GM12801 (cell line): ENCODE results near the gene FOXN3.

ENCODE experiments used
- CTCF ChIP-seq: IDR thresholded peaks from one replicate; pipeline ENCODE4 v1.5.1; 2011; ENCODE audit warnings: control low read depth; ENCODE audit not compliant: insufficient read length; ENCODE audit errors: extremely low read depth

Gene FOXN3

DNA sequence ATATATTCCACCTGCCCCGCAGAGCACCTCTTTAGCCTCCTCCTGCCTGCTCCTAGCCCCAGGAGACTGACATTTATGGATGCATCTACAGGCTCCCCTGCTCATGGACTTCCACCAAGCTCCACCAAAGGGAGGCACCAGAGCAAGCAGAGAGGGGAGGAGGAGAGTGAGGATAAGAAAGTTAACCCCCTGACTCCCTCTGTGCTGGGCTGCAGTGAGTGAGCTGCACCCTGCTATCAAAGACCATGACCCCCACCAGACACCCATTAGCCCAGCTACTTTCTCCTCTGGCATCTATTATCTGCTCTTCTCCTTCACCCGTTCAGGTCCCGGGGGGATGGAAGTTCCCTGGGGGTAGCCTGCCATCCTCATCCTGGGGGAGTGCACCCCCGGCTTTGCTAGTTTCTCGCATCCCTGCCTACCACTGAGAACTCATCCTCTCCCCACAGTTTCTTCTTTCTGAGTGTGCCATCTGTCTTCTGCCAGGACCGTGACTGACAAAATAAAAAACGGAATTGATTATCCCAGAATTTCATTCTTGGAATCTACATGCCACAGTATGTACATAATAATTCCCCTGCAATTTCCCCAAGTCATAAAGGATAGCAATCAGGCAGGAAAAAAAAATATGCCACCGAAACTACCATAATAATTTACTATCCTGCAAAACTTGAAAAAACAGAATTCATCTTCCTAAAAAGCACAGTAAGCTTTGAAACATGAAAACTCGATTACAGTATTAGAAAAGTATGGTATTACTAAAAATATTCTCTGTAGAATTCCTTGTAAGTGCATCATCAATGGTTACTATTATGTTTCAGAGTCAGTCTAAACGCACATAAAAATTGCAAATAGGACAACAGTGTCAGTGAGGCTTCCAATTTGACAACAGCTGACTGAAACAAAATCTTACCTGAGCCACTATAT is 45.2 kb downstream of the FOXN3 start:
- no peak for TF ChIP-seq CTCF

DNA sequence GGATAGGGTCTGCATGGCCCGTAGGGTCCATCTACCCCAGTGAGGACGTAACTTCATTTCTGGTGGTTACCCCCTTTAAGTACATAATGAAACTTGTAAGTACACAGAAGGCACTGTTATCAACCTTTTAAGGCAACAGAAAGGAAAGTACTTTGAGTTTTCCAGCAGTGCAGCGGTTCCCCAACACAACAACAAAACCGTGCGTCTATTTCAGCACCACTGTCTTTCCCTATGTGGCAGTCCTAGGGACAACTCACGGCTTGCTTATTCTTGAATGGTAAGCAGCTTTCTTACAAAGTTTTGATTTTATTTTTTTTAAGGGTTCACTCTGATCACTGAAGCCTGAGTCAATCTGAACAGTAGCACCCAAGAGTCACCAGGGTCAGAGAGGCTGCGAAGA is 46.3 kb downstream of the FOXN3 start:
- no peak for TF ChIP-seq CTCF

DNA sequence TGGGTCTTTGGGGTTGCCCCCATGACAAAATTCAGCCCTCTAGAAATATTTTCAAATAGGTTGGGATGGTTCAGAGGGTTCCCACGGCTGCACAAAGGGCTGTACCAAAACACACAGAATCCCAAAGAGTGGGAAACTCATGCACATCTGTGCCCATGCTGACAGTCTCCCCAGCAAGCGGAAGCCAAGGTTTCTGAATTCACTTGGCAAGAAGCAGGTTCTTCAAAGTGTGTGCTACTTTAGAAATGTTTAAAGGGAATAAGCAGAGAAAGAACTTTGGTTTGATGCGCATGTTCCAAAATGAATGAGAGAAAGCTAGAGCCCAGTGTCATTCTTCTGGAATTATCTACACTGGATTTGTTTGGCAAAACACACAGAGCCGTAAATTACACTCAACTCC is 46.7 kb downstream of the FOXN3 start:
- no peak for TF ChIP-seq CTCF

DNA sequence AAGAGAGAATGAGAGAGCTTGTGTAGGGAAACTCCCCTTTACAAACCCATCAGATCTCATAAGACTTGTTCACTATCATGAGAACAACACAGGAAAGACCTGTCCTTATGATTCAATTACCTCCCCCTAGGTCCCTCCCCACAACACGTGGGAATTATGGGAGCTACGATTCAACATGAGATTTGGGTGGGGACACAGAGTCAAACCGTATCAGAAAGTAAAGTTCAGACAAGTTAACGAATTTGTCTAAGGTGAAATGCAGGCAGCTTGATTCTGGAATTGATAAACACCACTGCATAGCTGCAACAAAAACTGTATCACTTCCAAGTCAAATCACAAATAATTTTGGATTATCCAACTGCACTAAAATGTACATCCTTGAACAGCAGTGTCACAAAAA is 47.4 kb downstream of the FOXN3 start:
- no peak for TF ChIP-seq CTCF

DNA sequence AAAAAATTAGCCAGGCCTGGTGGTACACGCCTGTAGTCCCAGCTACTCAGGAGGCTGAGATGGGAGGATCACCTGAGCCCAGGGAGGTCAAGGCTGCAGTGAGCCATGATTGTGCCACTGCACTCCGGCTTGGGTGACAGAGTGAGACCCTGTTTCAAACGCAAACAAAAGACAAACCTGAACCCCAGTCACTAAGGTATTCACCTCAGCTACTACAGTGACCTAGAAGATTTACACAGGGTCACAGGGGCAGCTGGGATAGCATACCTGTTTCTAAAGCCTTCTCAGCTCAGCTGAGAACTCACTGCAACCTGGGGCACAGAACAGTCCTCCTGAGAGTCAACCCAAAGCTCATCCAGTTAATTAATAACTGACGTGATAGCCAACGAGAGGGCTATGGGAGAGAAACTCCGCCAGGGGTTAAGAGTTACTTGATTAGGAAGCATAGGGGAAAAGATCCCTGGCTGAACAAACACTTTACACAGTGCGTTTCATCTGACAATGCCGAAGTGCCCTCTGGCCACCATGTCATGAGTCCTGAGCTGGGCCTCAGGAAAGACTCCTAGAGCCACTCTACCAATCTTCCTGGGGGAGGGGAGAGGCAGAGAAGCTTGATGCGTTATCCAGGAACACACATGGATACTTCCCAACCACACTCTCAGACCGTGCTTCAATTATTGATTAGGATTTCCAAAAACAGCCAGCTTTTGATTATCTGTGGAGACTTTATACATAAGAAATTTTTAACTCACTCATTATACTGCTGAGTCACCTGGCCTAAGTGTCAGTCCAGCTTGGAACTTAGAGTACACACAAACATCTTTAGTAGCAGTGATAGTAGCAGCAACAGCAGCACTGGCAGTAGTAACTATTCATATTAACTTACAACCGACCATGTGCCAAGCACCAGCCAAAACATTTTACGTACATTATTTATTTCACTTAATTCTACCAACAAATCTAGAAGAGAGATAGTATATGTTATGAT is 48.2 kb downstream of the FOXN3 start:
- TF ChIP-seq CTCF = no peak

DNA sequence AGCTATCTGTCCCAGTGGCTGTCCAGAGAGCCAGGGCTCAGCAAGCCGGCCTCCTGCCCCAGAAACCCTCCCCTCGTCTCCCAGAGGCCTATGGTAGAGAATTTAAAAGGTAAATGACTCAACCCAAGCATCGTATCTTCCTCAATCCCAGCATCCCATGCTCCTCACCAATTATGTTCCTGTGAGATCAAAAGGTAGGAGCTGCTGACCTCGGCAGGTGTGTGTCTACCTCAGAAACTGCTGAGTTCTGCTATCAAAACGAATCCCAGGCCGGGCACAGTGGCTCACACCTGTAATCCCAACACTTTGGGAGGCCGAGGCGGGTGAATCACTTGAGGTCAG is 49.3 kb downstream of the FOXN3 start:
- TF ChIP-seq CTCF = no peak
